GM18502 (cell line): ENCODE results near the gene PRDM16.

Experiments used
- ATAC-seq: cut with Tn5 transposase; IDR thresholded peaks from one replicate; pipeline ENCODE4 v1.9.1; 2021; ENCODE audit warnings: mild to moderate bottlenecking; ENCODE audit not compliant: unreplicated experiment, poor library complexity

The PRDM16 gene

GRCh38 chr1:3169665-3170356 is 100.8 kb downstream of the PRDM16 start:
- no peak for ATAC-seq

GRCh38 chr1:3170561-3171453 is 101.8 kb downstream of the PRDM16 start:
- ATAC-seq, result no peak

GRCh38 chr1:3171761-3172160 is 102.8 kb downstream of the PRDM16 start:
- ATAC-seq, result no peak

- ATAC-seq, result no peak
Observed at GRCh38 chr1:3172431-3173380, 103.7 kb downstream of the PRDM16 start.

GRCh38 chr1:3173381-3173980 is 104.5 kb downstream of the PRDM16 start:
- ATAC-seq, result no peak

GRCh38 chr1:3174487-3175247 is 105.7 kb downstream of the PRDM16 start:
- ATAC-seq, result no peak

GRCh38 chr1:3175486-3175885 is 106.5 kb downstream of the PRDM16 start:
- no peak for ATAC-seq

- no peak for ATAC-seq
Observed at GRCh38 chr1:3176028-3176427, 107.0 kb downstream of the PRDM16 start.

- ATAC-seq, result no peak
Observed at GRCh38 chr1:3176820-3177219, 107.8 kb downstream of the PRDM16 start.

- no peak for ATAC-seq
Observed at GRCh38 chr1:3178279-3178678, 109.3 kb downstream of the PRDM16 start.

GRCh38 chr1:3179471-3179870 is 110.5 kb downstream of the PRDM16 start:
- no peak for ATAC-seq

GRCh38 chr1:3180915-3181314 is 111.9 kb downstream of the PRDM16 start:
- ATAC-seq, result no peak

- no peak for ATAC-seq
Observed at GRCh38 chr1:3181956-3182355, 113.0 kb downstream of the PRDM16 start.

- ATAC-seq, result no peak
Observed at GRCh38 chr1:3183411-3183810, 114.4 kb downstream of the PRDM16 start.

- no peak for ATAC-seq
Observed at GRCh38 chr1:3183813-3184212, 114.8 kb downstream of the PRDM16 start.

GRCh38 chr1:3184666-3185065 is 115.7 kb downstream of the PRDM16 start:
- no peak for ATAC-seq

GRCh38 chr1:3185896-3186525 is 117.0 kb downstream of the PRDM16 start:
- ATAC-seq, result no peak

- ATAC-seq, result no peak
Observed at GRCh38 chr1:3186526-3186921, 117.5 kb downstream of the PRDM16 start.
